Hematopoietic multipotent progenitor cell treated with erythropoietin and hydrocortisone succinate and interleukin-3 and kit ligand, for 15 days (in vitro differentiated cells): Measurements from ENCODE around the gene KRT83.
"Not testable (repeated sequence)": the region's sequence is repeated elsewhere in the genome, so short reads cannot be mapped to it uniquely, and the experiment has no call there.

Experiments
- DNase-seq: peaks from one replicate; pipeline ENCODE4 v3.0.0-alpha.2; 2015; ENCODE audit warnings: low spot score

KRT83 gene

GRCh38 chr12:52331833-52332232, 10.6 kb upstream of the KRT83 start:
- DNase-seq = no peak

- DNase-seq = no peak
Measured at GRCh38 chr12:52331039-52331438, 9.8 kb upstream of the KRT83 start.

GRCh38 chr12:52327830-52328500, 6.8 kb upstream of the KRT83 start:
- DNase-seq = no peak

- DNase-seq = peak; percentile 72
Measured at GRCh38 chr12:52327052-52327829, 6.0 kb upstream of the KRT83 start.

- DNase-seq = no peak
Measured at GRCh38 chr12:52324153-52324444, 2.9 kb upstream of the KRT83 start.

GRCh38 chr12:52323416-52324152, 2.4 kb upstream of the KRT83 start:
- no peak for DNase-seq

GRCh38 chr12:52323001-52323400, 1.8 kb upstream of the KRT83 start:
- DNase-seq = no peak

- DNase-seq = no peak
Measured at GRCh38 chr12:52322069-52322468, 871 bp upstream of the KRT83 start.

- DNase-seq = no peak
Measured at GRCh38 chr12:52321418-52321817, 220 bp upstream of the KRT83 start.

- DNase-seq = no peak
Measured at GRCh38 chr12:52319097-52319496, 2.1 kb downstream of the KRT83 start.

- DNase-seq = no peak
Measured at GRCh38 chr12:52318241-52318990, 2.8 kb downstream of the KRT83 start.

GRCh38 chr12:52317468-52318052, 3.6 kb downstream of the KRT83 start:
- no peak for DNase-seq

- DNase-seq = no peak
Measured at GRCh38 chr12:52316701-52317100, 4.5 kb downstream of the KRT83 start.

GRCh38 chr12:52316290-52316689, 4.9 kb downstream of the KRT83 start:
- no peak for DNase-seq

- not testable (repeated sequence) for DNase-seq
Measured at GRCh38 chr12:52315721-52316120, 5.5 kb downstream of the KRT83 start.

- no peak for DNase-seq
Measured at GRCh38 chr12:52314511-52314910, 6.7 kb downstream of the KRT83 start.

GRCh38 chr12:52313926-52314325, 7.3 kb downstream of the KRT83 start:
- no peak for DNase-seq

GRCh38 chr12:52313461-52313860, 7.7 kb downstream of the KRT83 start:
- no peak for DNase-seq

GRCh38 chr12:52312086-52312485, 9.1 kb downstream of the KRT83 start:
- no peak for DNase-seq

- DNase-seq = no peak
Measured at GRCh38 chr12:52311285-52311648, 9.9 kb downstream of the KRT83 start.

- DNase-seq = no peak
Measured at GRCh38 chr12:52310622-52311284, 10.4 kb downstream of the KRT83 start.
